ENCODE data around the gene REX1BD.

Gene REX1BD

DNA sequence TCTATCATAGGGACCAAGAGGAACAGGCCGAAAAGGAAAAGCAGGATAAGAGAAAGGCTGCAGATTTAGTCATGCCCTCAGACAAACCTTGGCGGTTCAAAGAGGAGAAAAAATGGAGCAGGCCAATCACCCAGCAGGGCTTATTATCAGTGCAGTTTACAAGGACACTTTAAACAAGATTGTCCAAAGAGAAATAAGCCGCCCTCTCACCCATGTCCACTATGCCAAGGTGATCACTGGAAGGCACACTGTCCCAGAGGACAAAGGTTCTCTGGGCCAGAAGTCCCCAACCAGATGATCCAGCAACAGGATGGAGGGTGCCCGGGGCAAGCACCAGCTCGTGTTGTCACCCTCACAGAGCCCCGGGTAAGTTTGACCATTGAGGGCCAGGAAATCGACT is 8.3 kb upstream of the REX1BD start:
- no peak for ATAC-seq
- no peak for TF ChIP-seq ISL1 (CRISPR knock-in tag; IDR thresholded peaks at IDR 0.05)
- TF ChIP-seq, protein P1, sequence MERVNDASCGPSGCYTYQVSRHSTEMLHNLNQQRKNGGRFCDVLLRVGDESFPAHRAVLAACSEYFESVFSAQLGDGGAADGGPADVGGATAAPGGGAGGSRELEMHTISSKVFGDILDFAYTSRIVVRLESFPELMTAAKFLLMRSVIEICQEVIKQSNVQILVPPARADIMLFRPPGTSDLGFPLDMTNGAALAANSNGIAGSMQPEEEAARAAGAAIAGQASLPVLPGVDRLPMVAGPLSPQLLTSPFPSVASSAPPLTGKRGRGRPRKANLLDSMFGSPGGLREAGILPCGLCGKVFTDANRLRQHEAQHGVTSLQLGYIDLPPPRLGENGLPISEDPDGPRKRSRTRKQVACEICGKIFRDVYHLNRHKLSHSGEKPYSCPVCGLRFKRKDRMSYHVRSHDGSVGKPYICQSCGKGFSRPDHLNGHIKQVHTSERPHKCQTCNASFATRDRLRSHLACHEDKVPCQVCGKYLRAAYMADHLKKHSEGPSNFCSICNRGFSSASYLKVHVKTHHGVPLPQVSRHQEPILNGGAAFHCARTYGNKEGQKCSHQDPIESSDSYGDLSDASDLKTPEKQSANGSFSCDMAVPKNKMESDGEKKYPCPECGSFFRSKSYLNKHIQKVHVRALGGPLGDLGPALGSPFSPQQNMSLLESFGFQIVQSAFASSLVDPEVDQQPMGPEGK (CRISPR knock-in tag; IDR thresholded peaks at IDR 0.05; ENCODE audit: borderline replicate concordance): no peak
- no peak for TF ChIP-seq OSR1 (CRISPR knock-in tag; IDR thresholded peaks at IDR 0.05)
- TF ChIP-seq, protein P2, sequence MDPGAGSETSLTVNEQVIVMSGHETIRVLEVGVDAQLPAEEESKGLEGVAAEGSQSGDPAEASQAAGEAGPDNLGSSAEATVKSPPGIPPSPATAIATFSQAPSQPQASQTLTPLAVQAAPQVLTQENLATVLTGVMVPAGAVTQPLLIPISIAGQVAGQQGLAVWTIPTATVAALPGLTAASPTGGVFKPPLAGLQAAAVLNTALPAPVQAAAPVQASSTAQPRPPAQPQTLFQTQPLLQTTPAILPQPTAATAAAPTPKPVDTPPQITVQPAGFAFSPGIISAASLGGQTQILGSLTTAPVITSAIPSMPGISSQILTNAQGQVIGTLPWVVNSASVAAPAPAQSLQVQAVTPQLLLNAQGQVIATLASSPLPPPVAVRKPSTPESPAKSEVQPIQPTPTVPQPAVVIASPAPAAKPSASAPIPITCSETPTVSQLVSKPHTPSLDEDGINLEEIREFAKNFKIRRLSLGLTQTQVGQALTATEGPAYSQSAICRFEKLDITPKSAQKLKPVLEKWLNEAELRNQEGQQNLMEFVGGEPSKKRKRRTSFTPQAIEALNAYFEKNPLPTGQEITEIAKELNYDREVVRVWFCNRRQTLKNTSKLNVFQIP (CRISPR knock-in tag; IDR thresholded peaks at IDR 0.05; ENCODE audit: borderline replicate concordance, low read depth): no peak
- TF ChIP-seq ZNF8 (CRISPR knock-in tag; IDR thresholded peaks at IDR 0.05): no peak
- no peak for TF ChIP-seq CSDC2 (CRISPR knock-in tag; IDR thresholded peaks at IDR 0.05)
- TF ChIP-seq SNAI2 (CRISPR knock-in tag; IDR thresholded peaks at IDR 0.05): no peak
- no peak for TF ChIP-seq TCF4 (CRISPR knock-in tag; IDR thresholded peaks at IDR 0.05; ENCODE audit: borderline replicate concordance)
- TF ChIP-seq, protein P3, sequence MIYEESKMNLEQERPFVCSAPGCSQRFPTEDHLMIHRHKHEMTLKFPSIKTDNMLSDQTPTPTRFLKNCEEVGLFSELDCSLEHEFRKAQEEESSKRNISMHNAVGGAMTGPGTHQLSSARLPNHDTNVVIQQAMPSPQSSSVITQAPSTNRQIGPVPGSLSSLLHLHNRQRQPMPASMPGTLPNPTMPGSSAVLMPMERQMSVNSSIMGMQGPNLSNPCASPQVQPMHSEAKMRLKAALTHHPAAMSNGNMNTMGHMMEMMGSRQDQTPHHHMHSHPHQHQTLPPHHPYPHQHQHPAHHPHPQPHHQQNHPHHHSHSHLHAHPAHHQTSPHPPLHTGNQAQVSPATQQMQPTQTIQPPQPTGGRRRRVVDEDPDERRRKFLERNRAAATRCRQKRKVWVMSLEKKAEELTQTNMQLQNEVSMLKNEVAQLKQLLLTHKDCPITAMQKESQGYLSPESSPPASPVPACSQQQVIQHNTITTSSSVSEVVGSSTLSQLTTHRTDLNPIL (CRISPR knock-in tag; IDR thresholded peaks at IDR 0.05; ENCODE audit: low read depth): no peak
- TF ChIP-seq ZFP30 (CRISPR knock-in tag; IDR thresholded peaks at IDR 0.05): no peak
- no peak for TF ChIP-seq ZC3H10 (CRISPR knock-in tag; IDR thresholded peaks at IDR 0.05)
- no peak for TF ChIP-seq RARB (CRISPR knock-in tag; IDR thresholded peaks at IDR 0.05)
- TF ChIP-seq ARNTL (CRISPR knock-in tag; IDR thresholded peaks at IDR 0.05; ENCODE audit: borderline replicate concordance, low read depth): no peak
- no peak for TF ChIP-seq ZNF70 (CRISPR knock-in tag; IDR thresholded peaks at IDR 0.05)
- TF ChIP-seq PPARA (CRISPR knock-in tag; IDR thresholded peaks at IDR 0.05; ENCODE audit: borderline replicate concordance): no peak
- TF ChIP-seq ESRRG (CRISPR knock-in tag; IDR thresholded peaks at IDR 0.05): no peak
- TF ChIP-seq ZNF565 (CRISPR knock-in tag; conservative IDR thresholded peaks at IDR 0.05; ENCODE audit: low read depth): no peak
- TF ChIP-seq GLIS3 (CRISPR knock-in tag; IDR thresholded peaks at IDR 0.05): no peak

DNA sequence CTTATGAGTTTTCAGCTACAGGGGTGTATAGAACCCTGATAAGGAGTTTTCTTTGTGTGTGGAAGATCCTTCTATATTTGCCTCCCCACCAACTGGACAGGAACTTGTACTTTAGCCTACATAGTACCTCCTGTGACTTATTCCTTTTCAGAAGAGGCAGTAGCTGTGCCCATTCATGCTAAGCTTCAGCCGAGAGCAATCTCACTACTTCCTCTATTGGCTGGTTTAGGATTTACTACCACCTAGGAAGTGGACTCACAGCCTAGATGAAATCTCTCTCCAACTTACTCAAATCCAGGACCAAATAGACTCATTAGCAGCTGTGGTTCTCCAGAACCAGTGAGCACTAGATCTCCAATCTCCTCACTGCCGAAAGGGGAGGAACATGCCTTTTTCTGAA is 2.3 kb upstream of the REX1BD start:
- TF ChIP-seq TCF4 (CRISPR knock-in tag; IDR thresholded peaks at IDR 0.05; ENCODE audit: borderline replicate concordance) (no peak), ZC3H10 (CRISPR knock-in tag; IDR thresholded peaks at IDR 0.05) (no peak), SNAI2 (CRISPR knock-in tag; IDR thresholded peaks at IDR 0.05) (no peak), PPARA (CRISPR knock-in tag; IDR thresholded peaks at IDR 0.05; ENCODE audit: borderline replicate concordance) (no peak), ZNF565 (CRISPR knock-in tag; conservative IDR thresholded peaks at IDR 0.05; ENCODE audit: low read depth) (no peak), TOX (CRISPR knock-in tag; IDR thresholded peaks at IDR 0.05; ENCODE audit: borderline replicate concordance) (no peak), ZNF8 (CRISPR knock-in tag; IDR thresholded peaks at IDR 0.05) (no peak), OSR1 (CRISPR knock-in tag; IDR thresholded peaks at IDR 0.05) (no peak), ARNTL (CRISPR knock-in tag; IDR thresholded peaks at IDR 0.05; ENCODE audit: borderline replicate concordance, low read depth) (no peak)
- TF ChIP-seq, protein P1 (CRISPR knock-in tag; IDR thresholded peaks at IDR 0.05; ENCODE audit: borderline replicate concordance): no peak
- TF ChIP-seq, protein P4, sequence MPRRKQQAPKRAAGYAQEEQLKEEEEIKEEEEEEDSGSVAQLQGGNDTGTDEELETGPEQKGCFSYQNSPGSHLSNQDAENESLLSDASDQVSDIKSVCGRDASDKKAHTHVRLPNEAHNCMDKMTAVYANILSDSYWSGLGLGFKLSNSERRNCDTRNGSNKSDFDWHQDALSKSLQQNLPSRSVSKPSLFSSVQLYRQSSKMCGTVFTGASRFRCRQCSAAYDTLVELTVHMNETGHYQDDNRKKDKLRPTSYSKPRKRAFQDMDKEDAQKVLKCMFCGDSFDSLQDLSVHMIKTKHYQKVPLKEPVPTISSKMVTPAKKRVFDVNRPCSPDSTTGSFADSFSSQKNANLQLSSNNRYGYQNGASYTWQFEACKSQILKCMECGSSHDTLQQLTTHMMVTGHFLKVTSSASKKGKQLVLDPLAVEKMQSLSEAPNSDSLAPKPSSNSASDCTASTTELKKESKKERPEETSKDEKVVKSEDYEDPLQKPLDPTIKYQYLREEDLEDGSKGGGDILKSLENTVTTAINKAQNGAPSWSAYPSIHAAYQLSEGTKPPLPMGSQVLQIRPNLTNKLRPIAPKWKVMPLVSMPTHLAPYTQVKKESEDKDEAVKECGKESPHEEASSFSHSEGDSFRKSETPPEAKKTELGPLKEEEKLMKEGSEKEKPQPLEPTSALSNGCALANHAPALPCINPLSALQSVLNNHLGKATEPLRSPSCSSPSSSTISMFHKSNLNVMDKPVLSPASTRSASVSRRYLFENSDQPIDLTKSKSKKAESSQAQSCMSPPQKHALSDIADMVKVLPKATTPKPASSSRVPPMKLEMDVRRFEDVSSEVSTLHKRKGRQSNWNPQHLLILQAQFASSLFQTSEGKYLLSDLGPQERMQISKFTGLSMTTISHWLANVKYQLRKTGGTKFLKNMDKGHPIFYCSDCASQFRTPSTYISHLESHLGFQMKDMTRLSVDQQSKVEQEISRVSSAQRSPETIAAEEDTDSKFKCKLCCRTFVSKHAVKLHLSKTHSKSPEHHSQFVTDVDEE (CRISPR knock-in tag; IDR thresholded peaks at IDR 0.05): no peak
- TF ChIP-seq, protein P5, sequence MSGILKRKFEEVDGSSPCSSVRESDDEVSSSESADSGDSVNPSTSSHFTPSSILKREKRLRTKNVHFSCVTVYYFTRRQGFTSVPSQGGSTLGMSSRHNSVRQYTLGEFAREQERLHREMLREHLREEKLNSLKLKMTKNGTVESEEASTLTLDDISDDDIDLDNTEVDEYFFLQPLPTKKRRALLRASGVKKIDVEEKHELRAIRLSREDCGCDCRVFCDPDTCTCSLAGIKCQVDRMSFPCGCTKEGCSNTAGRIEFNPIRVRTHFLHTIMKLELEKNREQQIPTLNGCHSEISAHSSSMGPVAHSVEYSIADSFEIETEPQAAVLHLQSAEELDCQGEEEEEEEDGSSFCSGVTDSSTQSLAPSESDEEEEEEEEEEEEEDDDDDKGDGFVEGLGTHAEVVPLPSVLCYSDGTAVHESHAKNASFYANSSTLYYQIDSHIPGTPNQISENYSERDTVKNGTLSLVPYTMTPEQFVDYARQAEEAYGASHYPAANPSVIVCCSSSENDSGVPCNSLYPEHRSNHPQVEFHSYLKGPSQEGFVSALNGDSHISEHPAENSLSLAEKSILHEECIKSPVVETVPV (CRISPR knock-in tag; IDR thresholded peaks at IDR 0.05): no peak
- TF ChIP-seq, protein P2 (CRISPR knock-in tag; IDR thresholded peaks at IDR 0.05; ENCODE audit: borderline replicate concordance, low read depth): no peak
- TF ChIP-seq, protein P3 (CRISPR knock-in tag; IDR thresholded peaks at IDR 0.05; ENCODE audit: low read depth): no peak
- no peak for ATAC-seq
